Measurements from ENCODE around the gene THTPA. TPM values are rescaled to one million over a fixed set of nuclear protein-coding genes. Genes with fewer than 3 reads are reported as not detected.

THTPA gene
- total and polyA plus RNA-seq, 2 of the 13 experiments (the other 11 are each of a cell fraction or from before 2014, with no cell fraction given) = 7.4 to 8.7 TPM

DNA sequence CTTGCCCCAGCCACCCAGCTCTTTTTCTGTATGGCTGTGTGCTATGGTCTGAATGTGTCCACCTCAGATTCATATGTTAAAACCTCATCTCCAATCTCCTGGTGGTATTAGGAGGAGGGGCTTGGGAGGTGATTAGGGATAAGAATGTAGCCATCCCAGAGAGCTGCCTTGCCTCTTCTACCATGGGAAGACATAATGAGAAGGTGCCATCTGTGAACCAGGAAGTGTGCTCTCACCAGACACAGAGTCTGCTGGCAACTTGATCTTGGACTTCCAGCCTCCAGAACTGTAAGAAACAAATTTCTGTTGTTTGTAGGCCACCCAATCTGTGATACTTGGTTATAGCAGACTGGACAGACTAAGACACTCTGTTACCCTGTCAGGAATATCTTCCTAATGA is 45.4 kb downstream of the THTPA start (continued):
- TF ChIP-seq PLSCR1 (CRISPR knock-in tag; IDR thresholded peaks at IDR 0.05; ENCODE audit: borderline replicate concordance) (no peak), GFI1 (CRISPR knock-in tag; IDR thresholded peaks at IDR 0.05; ENCODE audit: borderline replicate concordance) (no peak), XRCC5 (optimal IDR thresholded peaks at IDR 0.05; ENCODE audit: low read length) (no peak), ZBTB20 (CRISPR knock-in tag; IDR thresholded peaks at IDR 0.05; ENCODE audit: borderline replicate concordance, low read depth) (peak; percentile 63; the same call in 1 of the 2 replicates), MEIS1 (CRISPR knock-in tag; IDR thresholded peaks at IDR 0.05; ENCODE audit: borderline replicate concordance) (no peak; the same call in 1 of the 2 replicates), SIN3A (IDR thresholded peaks at IDR 0.05; ENCODE audit: borderline replicate concordance, low read depth, low read length) (no peak), ZMAT3 (CRISPR knock-in tag; conservative IDR thresholded peaks at IDR 0.05) (0 out of 2 replicates have a peak, but pooled peaks have one; percentile 3), NFE2L1 (CRISPR knock-in tag; IDR thresholded peaks at IDR 0.05; ENCODE audit: borderline replicate concordance) (no peak), ZNF878 (CRISPR knock-in tag; IDR thresholded peaks at IDR 0.05) (peak; percentile 41; the same call in 1 of the 2 replicates), SYNCRIP (IDR thresholded peaks at IDR 0.05; ENCODE audit: insufficient read depth, low read depth, low read length) (no peak), KAT8 (CRISPR knock-in tag; IDR thresholded peaks at IDR 0.05) (no peak), ZNF749 (CRISPR knock-in tag; IDR thresholded peaks at IDR 0.05; ENCODE audit: borderline replicate concordance) (no peak)
- TF ChIP-seq, protein P1, sequence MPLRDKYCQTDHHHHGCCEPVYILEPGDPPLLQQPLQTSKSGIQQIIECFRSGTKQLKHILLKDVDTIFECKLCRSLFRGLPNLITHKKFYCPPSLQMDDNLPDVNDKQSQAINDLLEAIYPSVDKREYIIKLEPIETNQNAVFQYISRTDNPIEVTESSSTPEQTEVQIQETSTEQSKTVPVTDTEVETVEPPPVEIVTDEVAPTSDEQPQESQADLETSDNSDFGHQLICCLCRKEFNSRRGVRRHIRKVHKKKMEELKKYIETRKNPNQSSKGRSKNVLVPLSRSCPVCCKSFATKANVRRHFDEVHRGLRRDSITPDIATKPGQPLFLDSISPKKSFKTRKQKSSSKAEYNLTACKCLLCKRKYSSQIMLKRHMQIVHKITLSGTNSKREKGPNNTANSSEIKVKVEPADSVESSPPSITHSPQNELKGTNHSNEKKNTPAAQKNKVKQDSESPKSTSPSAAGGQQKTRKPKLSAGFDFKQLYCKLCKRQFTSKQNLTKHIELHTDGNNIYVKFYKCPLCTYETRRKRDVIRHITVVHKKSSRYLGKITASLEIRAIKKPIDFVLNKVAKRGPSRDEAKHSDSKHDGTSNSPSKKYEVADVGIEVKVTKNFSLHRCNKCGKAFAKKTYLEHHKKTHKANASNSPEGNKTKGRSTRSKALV (CRISPR knock-in tag; IDR thresholded peaks at IDR 0.05) = no peak

All from HepG2 (cell line).